Neural progenitor cell (in vitro differentiated cells): ENCODE data around the gene GUCD1.

Experiments
- EZH2phosphoT487 ChIP-seq: fragments of 200-600 bp; sonication (generic); IDR thresholded peaks from 2 replicates; pipeline ENCODE4 v1.6.1; 2017; ENCODE audit warnings: antibody characterized with exemption
- TF ChIP-seq, protein P1 (sequence below): fragments of 200-600 bp; sonication (generic); IDR thresholded peaks from 2 replicates; pipeline ENCODE4 v1.5.1; 2017; ENCODE audit warnings: antibody characterized with exemption, mild to moderate bottlenecking

DNA sequence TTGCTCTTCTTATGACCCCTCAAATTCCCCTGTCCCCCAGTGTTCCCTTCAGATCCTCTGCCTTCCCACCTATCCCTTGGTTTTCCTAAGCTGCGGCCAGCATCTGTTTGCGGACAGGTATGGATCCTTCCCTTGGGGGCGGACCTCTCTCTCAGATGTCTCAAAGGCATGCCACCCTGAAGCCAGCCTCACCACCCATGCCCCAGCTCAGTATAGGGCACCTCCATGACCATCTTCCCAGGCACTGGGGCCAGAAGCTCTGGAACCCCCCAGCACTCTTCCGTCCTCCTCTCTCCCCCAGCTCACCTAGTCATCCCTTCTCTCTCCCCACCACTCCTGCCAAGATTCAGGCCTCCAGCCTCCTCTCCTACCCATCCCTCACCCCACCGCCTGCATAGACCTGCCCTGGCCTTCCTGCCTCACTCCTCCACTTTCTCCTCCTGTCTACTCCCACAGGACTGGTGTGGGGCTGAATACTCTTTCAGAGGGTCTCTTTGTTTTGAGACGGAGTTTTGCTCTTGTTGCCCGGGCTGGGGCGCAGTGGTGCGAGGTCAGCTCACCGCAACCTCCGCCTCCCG lies 35.7 kb upstream of the GUCD1 start:
- TF ChIP-seq, protein P1, sequence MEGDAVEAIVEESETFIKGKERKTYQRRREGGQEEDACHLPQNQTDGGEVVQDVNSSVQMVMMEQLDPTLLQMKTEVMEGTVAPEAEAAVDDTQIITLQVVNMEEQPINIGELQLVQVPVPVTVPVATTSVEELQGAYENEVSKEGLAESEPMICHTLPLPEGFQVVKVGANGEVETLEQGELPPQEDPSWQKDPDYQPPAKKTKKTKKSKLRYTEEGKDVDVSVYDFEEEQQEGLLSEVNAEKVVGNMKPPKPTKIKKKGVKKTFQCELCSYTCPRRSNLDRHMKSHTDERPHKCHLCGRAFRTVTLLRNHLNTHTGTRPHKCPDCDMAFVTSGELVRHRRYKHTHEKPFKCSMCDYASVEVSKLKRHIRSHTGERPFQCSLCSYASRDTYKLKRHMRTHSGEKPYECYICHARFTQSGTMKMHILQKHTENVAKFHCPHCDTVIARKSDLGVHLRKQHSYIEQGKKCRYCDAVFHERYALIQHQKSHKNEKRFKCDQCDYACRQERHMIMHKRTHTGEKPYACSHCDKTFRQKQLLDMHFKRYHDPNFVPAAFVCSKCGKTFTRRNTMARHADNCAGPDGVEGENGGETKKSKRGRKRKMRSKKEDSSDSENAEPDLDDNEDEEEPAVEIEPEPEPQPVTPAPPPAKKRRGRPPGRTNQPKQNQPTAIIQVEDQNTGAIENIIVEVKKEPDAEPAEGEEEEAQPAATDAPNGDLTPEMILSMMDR = no peak
- TF ChIP-seq EZH2phosphoT487 = no peak
